ENCODE results near the gene MYCL. TPM values are rescaled to one million over a fixed set of nuclear protein-coding genes. Genes with fewer than 3 reads are reported as not detected.

The MYCL gene
- total and polyA plus RNA-seq, 10 of the 15 experiments (the other 5 are each of a cell fraction or from before 2014, with no cell fraction given) = 0.11 to 1.4 (median 0.40) TPM; not detected in 1

DNA sequence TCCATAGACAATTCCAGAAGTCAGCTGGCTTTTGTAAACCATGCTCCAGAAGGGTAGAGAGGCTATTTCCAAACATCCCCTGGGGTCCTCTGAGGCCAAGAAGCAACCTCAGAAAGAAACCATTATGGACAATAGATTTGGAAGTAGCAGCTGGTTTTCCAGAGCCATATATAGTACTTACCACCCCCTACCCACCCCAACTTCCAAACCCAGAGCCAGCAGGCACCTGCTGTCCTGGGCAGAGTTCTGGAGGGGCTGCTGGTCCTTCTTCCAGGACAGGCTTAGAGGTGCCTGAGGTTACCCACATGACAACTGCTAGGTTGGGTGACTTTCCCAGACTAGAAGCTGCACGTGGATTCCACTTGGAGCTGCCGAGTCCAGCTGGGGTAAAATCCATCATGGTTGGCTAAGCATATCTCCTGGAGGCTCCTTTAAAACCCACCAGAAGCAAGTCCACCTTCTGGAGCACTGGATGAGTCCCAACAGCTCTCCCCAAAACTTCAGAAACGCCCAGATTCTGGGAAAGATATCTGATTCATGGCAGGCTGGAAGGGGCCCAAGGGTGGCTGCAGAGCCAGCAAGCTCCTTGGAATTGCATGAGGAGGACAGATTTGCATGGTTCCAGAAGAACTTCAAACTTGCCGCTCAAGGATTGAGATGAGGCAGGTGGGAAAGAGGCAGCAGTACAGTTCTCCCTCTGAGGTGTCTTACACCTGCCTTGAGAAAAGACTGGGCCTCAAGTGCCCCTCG, 5.8 kb downstream of the MYCL start:
- TF ChIP-seq SPI1 (IDR thresholded peaks at IDR 0.05; ENCODE audit: borderline replicate concordance, insufficient read depth, low read depth, low read length) (no peak), DPF2 (IDR thresholded peaks at IDR 0.05) (no peak), RCOR1 (conservative IDR thresholded peaks at IDR 0.05; ENCODE audit: low read depth, low read length) (no peak)
- TF ChIP-seq, protein P1, sequence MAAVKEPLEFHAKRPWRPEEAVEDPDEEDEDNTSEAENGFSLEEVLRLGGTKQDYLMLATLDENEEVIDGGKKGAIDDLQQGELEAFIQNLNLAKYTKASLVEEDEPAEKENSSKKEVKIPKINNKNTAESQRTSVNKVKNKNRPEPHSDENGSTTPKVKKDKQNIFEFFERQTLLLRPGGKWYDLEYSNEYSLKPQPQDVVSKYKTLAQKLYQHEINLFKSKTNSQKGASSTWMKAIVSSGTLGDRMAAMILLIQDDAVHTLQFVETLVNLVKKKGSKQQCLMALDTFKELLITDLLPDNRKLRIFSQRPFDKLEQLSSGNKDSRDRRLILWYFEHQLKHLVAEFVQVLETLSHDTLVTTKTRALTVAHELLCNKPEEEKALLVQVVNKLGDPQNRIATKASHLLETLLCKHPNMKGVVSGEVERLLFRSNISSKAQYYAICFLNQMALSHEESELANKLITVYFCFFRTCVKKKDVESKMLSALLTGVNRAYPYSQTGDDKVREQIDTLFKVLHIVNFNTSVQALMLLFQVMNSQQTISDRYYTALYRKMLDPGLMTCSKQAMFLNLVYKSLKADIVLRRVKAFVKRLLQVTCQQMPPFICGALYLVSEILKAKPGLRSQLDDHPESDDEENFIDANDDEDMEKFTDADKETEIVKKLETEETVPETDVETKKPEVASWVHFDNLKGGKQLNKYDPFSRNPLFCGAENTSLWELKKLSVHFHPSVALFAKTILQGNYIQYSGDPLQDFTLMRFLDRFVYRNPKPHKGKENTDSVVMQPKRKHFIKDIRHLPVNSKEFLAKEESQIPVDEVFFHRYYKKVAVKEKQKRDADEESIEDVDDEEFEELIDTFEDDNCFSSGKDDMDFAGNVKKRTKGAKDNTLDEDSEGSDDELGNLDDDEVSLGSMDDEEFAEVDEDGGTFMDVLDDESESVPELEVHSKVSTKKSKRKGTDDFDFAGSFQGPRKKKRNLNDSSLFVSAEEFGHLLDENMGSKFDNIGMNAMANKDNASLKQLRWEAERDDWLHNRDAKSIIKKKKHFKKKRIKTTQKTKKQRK (IDR thresholded peaks at IDR 0.05; ENCODE audit: low read depth, low read length) = no peak
- no peaks in the 10 kb centered on the region for H3K36me3 ChIP-seq (ENCODE audit: control insufficient read depth in 2 of 2, insufficient read depth in 2 of 2, low read length in 1 of 2)
- DNase-seq (ENCODE audit: low read depth, low spot score) (no peak), ATAC-seq (no peak), FAIRE-seq (no peak)
- H3K9ac ChIP-seq (ENCODE audit: control insufficient read depth, insufficient read depth, low read length) = no peak overlapping the region
- H3K79me2 ChIP-seq (ENCODE audit: control insufficient read depth, insufficient read depth, low read length) = no peaks in the 10 kb centered on the region; the same call in 1 of the 2 replicates
- ChIA-PET SMC1A (ENCODE audit: uncharacterized antibody, unreplicated experiment) (interaction anchor here (0.8 to 1.3 kb wide), 5 partner anchors 15 to 78 kb away, joined by 3 to 4 read pairs (median 3); no protein-coding TSS in a partner anchor), RAD21 (ENCODE audit: unreplicated experiment) (interaction anchor here (1.2 kb wide), 1 partner anchor 20 kb away, joined by 3 read pairs; no protein-coding TSS in a partner anchor), POLR2A (interaction anchor here (4.3 kb wide), 1 partner anchor 14 kb away, joined by 24 read pairs; the partner anchor contains the start of gene TRIT1), CTCF (interaction anchor here (1.0 to 4.2 kb wide), 5 partner anchors 9 to 136 kb away, joined by 3 to 20 read pairs (median 4); no protein-coding TSS in a partner anchor)
- H3K4me1 ChIP-seq (ENCODE audit: control insufficient read depth, insufficient read depth, low read length) = peaks cover 14% of the 10 kb centered on the region
- BruUV-seq (replicated peaks) = no TSS peak
- in situ Hi-C loops (cut with MboI) = no loop called here
- H3K27me3 ChIP-seq (replicated peaks in 1 of 2; ENCODE audit: control insufficient read depth in 2 of 2, insufficient read depth in 2 of 2, low read length in 1 of 2) = peaks cover 8 to 12% of the 10 kb centered on the region in 2 experiments
- H3K4me3 ChIP-seq = no peak overlapping the region
- 35% methylated on average over 5 of the region's 5 CpGs for WGBS (ENCODE audit: insufficient coverage, insufficient replicate concordance, low lambda C conversion rate, missing lambda C conversion rate)
- H4K20me1 ChIP-seq (ENCODE audit: control insufficient read depth, insufficient read depth) = no peaks in the 10 kb centered on the region
- intact Hi-C loops (cut with micrococcal nuclease; ENCODE audit: unreplicated experiment) = no loop called here
- H3K4me2 ChIP-seq (ENCODE audit: control insufficient read depth, insufficient read depth) = no peak overlapping the region
- no peak overlapping the region for H3K27ac ChIP-seq (ENCODE audit: control insufficient read depth, insufficient read depth)
- no peak overlapping the region for H2AFZ ChIP-seq (ENCODE audit: control insufficient read depth, low read depth, low read length)
- no peaks in the 10 kb centered on the region; the same call in 2 of the 3 replicates for H3K9me3 ChIP-seq (replicated peaks; ENCODE audit: control insufficient read depth, insufficient read depth, low read length)

Data from GM12878 (cell line).